Nucleus accumbens (tissue), 56 donors: ENCODE measurements around the gene NR2F6.

Experiments
- DNase-seq, 56 donors: peaks; one replicate each; lab custom pipeline; 2025; lab: John Stamatoyannopoulos, UW

Gene NR2F6

DNA sequence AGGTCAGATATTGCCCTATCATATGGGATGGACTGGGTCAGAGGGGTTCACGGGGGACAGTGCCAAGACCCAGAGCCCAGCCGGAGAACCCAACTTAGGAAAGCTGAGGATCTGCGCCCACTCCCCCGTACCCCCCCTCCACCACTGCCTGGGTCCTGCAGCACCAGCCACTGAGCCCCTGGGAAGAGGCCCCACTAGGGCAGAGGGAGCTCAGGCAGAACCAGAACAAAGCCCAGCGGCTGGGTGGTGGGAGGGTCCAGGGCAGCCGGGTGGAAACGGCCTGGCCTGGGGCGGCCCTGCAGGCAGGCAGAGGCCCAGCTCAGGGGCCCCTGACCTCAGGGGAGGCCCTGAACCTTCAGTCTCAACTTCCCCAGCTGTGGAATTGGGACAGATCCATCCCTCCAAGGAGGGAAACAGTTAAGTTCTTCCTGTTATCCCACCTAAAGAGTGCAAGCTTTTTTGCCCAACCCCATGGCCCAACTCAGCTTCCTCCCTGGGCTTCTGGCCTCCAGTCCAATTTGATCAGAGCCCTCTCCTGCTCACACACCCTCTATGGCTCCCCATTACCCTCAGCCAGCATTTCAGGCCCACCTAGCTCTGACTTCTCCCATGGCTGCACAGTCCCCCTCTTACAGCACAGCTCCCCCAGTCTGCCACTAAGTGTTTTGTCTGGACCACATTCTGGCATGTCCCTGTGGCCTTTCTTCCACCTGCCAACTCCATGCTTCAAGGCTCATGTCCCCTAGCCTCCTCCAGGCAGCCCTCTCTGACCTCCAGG lies 3.1 kb downstream of the NR2F6 start:
- DNase-seq = peak in 1 of 56 donors; percentile 14

GRCh38 chr19:17240826-17241399 lies 4.8 kb downstream of the NR2F6 start:
- no peak for DNase-seq

GRCh38 chr19:17240062-17240752 lies 5.5 kb downstream of the NR2F6 start:
- no peak for DNase-seq

- DNase-seq = no peak
Measured at GRCh38 chr19:17237747-17238706, 7.7 kb downstream of the NR2F6 start.

GRCh38 chr19:17236811-17237543 lies 8.7 kb downstream of the NR2F6 start:
- DNase-seq = no peak

- peak in 2 of 56 donors; percentile 2 to 20 for DNase-seq
Measured at GRCh38 chr19:17235971-17236777, 9.5 kb downstream of the NR2F6 start.

GRCh38 chr19:17235300-17235970 lies 10.3 kb downstream of the NR2F6 start:
- DNase-seq = peak in 46 of 56 donors; percentile 13 to 76 (median 40)

- peak in 21 of 56 donors; percentile 3 to 57 (median 21) for DNase-seq
Measured at GRCh38 chr19:17234911-17235299, 10.8 kb downstream of the NR2F6 start.

DNA sequence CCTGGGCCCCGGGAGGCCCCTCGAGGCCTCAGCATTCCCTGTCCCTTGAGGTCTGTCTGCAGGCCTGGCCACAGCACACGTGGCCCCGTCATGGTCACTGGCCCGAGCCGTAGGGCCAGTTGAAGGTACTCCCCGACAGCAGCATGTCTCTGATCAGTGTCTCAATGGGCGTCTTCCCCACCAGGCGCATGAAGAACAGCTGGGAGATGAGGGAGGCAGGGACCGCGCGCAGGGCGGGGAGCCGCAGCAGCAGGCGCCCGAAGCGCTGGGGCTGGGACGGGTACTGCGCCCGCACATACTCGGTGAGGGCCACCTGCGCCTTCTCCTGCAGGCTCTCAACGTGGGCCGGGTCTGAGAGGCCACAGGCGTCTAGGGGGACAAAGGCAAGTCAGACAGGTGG lies 13.5 kb downstream of the NR2F6 start:
- no peak for DNase-seq

DNA sequence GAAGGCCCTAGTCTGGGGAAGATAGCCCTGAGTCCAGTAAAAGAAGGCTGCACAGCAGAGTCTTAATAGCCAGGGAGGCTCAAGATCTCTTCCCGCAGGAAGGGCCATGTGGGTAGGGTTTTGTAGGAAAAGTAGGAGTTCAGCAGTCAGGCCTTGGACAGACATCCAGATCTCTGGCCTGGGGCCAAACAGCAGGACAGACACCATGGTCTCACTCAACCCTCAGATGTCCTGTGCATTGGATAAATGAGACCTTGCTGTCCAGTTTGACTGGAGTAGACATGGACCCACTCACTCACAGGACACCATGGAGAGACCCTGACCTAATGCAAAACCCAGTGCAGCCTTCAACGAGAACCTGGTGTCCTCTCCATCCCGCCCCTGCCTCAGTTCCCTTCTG lies 15.8 kb downstream of the NR2F6 start:
- no peak for DNase-seq

- DNase-seq = no peak
Measured at GRCh38 chr19:17227798-17228367, 17.8 kb downstream of the NR2F6 start.

DNA sequence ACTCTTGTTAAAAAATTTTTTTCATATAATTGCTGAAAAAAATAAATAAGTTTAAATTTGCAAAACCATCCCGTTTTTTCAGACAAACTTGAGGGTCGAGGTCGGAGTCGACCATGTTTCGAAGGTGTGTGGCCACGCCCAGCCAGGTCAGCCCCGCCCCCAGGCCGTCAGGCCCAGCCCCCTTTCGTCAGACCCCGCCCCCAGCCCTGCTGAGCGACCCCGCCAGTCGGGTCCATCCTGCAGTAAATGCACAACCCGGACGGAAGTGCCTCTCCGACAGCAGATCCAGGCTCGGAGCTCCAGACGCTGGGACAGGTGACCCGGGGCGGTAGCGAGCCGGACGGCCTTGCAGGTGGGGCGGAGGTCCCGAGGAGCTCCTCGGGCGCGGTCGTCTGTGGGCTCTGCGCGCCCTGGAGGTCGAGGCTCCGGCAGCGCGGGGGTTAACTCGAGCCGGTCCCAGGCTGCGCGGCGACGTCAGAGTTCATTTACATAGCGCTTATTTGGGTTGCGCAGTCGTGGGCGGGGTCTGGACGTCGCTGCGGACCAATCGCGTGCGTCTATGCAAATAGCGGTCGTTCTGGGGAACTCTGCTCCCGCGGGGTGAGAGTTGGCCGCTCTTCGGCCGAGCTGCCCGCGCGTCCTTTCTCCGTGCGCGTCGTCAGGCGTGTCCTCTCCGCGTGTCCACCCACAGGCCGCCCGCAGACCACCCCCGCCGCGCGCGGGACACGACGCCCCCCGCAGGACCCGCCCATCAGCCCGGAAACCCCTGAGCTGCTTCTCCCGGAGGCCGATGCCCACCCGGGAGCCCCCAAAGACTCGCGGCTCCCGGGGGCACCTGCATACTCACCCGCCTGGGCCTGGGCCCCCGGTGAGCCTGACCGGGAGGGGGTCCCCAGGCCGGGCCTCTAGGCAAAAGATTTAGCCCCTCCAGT lies 19.5 kb downstream of the NR2F6 start, which contains the start of gene OCEL1:
Gene OCEL1 (plus strand): TSS at position 225 of the 932 bp plus-strand sequence. CDS start 22 bp downstream, at position 247.
- DNase-seq = peak; percentile 82 to 99 (median 97)

DNA sequence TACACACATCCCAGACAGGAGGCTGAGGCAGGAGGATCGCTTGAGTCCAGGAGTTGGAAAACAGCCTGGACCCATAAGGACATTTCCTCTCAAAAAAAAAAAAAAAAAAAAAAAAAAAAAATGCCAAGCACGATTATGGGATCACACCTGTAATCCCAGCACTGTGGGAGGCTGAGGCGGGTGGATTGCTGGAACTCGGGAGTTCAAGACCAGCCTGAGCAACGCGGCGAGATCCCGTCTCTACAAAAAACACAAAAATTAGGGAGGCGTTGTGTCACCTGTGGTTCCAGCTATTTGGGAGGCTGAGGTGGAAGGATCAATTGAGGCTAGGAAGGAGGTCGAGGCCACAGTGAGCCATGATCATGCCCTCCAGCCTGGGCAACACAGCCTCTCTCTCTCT lies 20.7 kb downstream of the NR2F6 start:
- DNase-seq = no peak

DNA sequence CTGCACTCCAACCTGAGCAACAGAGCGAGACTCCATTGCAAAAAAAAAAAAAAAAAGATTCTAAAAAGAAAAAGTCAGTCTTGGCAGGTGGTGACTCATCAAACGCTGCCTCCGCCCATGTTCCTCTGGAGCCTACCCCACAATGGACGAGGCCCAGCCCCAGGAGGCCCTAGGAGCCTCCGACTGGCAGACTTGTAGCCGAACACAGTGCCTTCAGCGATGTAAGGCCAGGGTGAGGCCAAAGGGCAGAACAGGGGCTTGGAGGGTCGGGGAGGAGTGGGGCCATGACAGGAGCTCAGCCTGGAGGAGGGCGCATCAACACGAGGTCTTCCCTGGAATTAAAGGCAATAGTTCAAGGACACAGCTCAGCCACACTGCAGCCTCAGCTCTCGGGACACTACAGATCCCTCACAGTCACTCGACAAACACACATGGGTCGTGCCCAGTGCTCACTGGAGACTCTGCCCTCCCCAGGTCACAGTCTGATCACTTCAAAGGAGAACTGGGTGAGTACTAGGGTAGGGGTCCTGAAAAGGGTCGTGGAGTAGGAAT lies 25.4 kb downstream of the NR2F6 start:
- DNase-seq = peak in 13 of 56 donors; percentile 8 to 50 (median 16)

- DNase-seq = no peak
Measured at GRCh38 chr19:17219286-17219685, 26.4 kb downstream of the NR2F6 start.

DNA sequence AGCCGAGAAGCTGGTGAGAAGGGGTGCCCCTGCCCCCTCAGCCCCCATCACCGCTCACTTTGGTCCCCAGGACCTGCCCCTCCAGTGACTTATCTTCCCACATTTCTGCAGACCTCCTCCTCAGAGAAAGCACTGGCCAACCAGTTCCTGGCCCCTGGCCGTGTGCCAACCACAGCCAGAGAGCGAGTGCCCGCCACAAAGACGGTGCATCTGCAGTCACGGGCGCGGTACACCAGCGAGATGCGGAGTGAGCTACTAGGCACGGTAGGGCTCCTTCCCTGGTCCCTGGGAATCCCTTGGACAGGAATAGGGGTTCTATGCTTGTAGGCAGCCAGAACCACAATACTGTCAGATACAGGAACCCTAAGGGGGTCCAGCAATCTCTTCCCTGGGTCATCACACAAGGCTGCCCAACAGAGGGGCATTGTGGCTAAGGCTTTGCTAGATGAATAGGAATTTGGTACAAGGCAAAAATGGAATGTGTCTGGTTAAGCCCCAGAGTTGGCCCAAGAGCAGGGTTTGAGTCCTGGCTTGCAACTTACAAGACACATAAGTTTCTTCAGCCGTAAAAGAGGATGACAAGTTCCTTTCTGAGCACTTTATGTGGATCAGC lies 29.6 kb downstream of the NR2F6 start:
- DNase-seq = peak in 3 of 56 donors; percentile 8 to 34 (median 14)
